HG03439 (cell line): Measurements from ENCODE around the gene SLC9B1.
A peak's percentile ranks its signal among the peaks of the same experiment; 100 is the strongest.

ENCODE experiments used
- ATAC-seq: cut with Tn5 transposase; IDR thresholded peaks from one replicate; pipeline ENCODE4 v1.9.1; 2021; ENCODE audit warnings: mild to moderate bottlenecking, moderate library complexity; ENCODE audit not compliant: unreplicated experiment

SLC9B1 gene

GRCh38 chr4:103019308-103020124 is at the start of gene SLC9B1:
TSS of gene SLC9B1 (minus strand) at chr4:103019705. CDS start at chr4:102991711, 27,994 bp downstream.
- peak; percentile 99 for ATAC-seq

GRCh38 chr4:103067841-103068547 is 48.5 kb upstream of the SLC9B1 start:
- no peak for ATAC-seq

GRCh38 chr4:103060453-103061148 is 41.1 kb upstream of the SLC9B1 start:
- no peak for ATAC-seq

GRCh38 chr4:103054030-103054429 is 34.5 kb upstream of the SLC9B1 start:
- ATAC-seq: no peak

- no peak for ATAC-seq
Measured at GRCh38 chr4:103052779-103053178, 33.3 kb upstream of the SLC9B1 start.

GRCh38 chr4:103052145-103052544 is 32.6 kb upstream of the SLC9B1 start:
- no peak for ATAC-seq

GRCh38 chr4:103050736-103051436 is 31.4 kb upstream of the SLC9B1 start:
- ATAC-seq: no peak

- peak; percentile 90 for ATAC-seq
Measured at GRCh38 chr4:103046416-103047290, 27.1 kb upstream of the SLC9B1 start.

GRCh38 chr4:103044183-103044582 is 24.7 kb upstream of the SLC9B1 start:
- ATAC-seq: no peak

- no peak for ATAC-seq
Measured at GRCh38 chr4:103036169-103036568, 16.7 kb upstream of the SLC9B1 start.

GRCh38 chr4:103032574-103032973 is 13.1 kb upstream of the SLC9B1 start:
- ATAC-seq: no peak

- ATAC-seq: no peak
Measured at GRCh38 chr4:103030791-103031190, 11.3 kb upstream of the SLC9B1 start.

- no peak for ATAC-seq
Measured at GRCh38 chr4:103029300-103029699, 9.8 kb upstream of the SLC9B1 start.

- ATAC-seq: no peak
Measured at GRCh38 chr4:103026868-103027267, 7.4 kb upstream of the SLC9B1 start.

- ATAC-seq: no peak
Measured at GRCh38 chr4:103024996-103025395, 5.5 kb upstream of the SLC9B1 start.

GRCh38 chr4:103021120-103021519 is 1.6 kb upstream of the SLC9B1 start:
- ATAC-seq: no peak

GRCh38 chr4:103018391-103019307 is 856 bp downstream of the SLC9B1 start:
- no peak for ATAC-seq

- ATAC-seq: no peak
Measured at GRCh38 chr4:103012551-103012950, 7.0 kb downstream of the SLC9B1 start.

GRCh38 chr4:103012060-103012459 is 7.4 kb downstream of the SLC9B1 start:
- ATAC-seq: no peak
